Ascending aorta (tissue), 2 donors: ENCODE measurements around the gene HSFX1. TPM values are rescaled to one million over a fixed set of nuclear protein-coding genes. Genes with fewer than 3 reads are reported as not detected.

Source experiments
- DNase-seq, 2 donors: peaks; one replicate each; pipeline ENCODE4 v3.0.0-alpha.2; 2019; ENCODE audit warnings: low spot score in 2 of 2
- H3K27ac ChIP-seq, 2 donors: fragments of 200-600 bp; sonication (generic); one replicate each; pipeline ENCODE4 v1.5.1; 2016 to 2017; ENCODE audit warnings: mild to moderate bottlenecking in 1 of 2
- H3K27me3 ChIP-seq: fragments of 200-600 bp; sonication (generic); one replicate; pipeline ENCODE4 v1.5.1; 2017
- H3K36me3 ChIP-seq, 2 donors: fragments of 200-600 bp; sonication (generic); one replicate each; pipeline ENCODE4 v1.5.1; 2016
- H3K4me1 ChIP-seq, 2 donors: fragments of 200-600 bp; sonication (generic); one replicate each; pipeline ENCODE4 v1.5.1; 2016 to 2017; ENCODE audit warnings: mild to moderate bottlenecking in 1 of 2
- H3K4me3 ChIP-seq, 2 donors: fragments of 200-600 bp; sonication (generic); one replicate each; pipeline ENCODE4 v1.5.1; 2016 to 2017; ENCODE audit warnings: mild to moderate bottlenecking in 1 of 2
- H3K9me3 ChIP-seq, 2 donors: fragments of 200-600 bp; sonication (generic); one replicate each; pipeline ENCODE4 v1.5.1; 2016
- CTCF ChIP-seq, 3 experiments: fragments of 200-600 bp in 2 of 3; fragments of 450-650 bp in 1 of 3; sonication (generic) in 2 of 3; IDR thresholded peaks; one replicate each; pipeline ENCODE4 v1.5.1; 2016 to 2019; ENCODE audit warnings: antibody characterized with exemption in 3 of 3, mild to moderate bottlenecking in 1 of 3, moderate library complexity in 1 of 3
- intact Hi-C: fragments of 100-400 bp; cut with DNase I; formaldehyde crosslinking; loops from one replicate; pipeline ENCODE4 v1.15.1; 2023
- total RNA-seq: library from RNA; depleted of rRNA; stranded (reverse); fragments of >200 nt; gene quantifications from one replicate; pipeline ENCODE4 v1.1.0, GENCODE V29; 2016

HSFX1 gene
- total RNA-seq, 1 donor from 2014 or later, result 21.7 TPM

- no peak for TF ChIP-seq CTCF (IDR thresholded peaks at IDR 0.05)
- no peak for DNase-seq
- Histone ChIP-seq H3K27ac (no peak overlapping the region), H3K36me3 (no peaks in the 10 kb centered on the region), H3K27me3 (no peaks in the 10 kb centered on the region), H3K4me3 (no peak overlapping the region), H3K4me1 (no peaks in the 10 kb centered on the region), H3K9me3 (no peaks in the 10 kb centered on the region)
- intact Hi-C loops, result no loop called here
Observed at GRCh38 chrX:149799095-149799714, 25.3 kb downstream of the HSFX1 start.

- no peak for TF ChIP-seq CTCF (IDR thresholded peaks at IDR 0.05)
- no peak overlapping the region for H3K4me3 ChIP-seq
- H3K27ac ChIP-seq, result no peak overlapping the region
Observed at GRCh38 chrX:149799938-149800337, 26.1 kb downstream of the HSFX1 start.

GRCh38 chrX:149803458-149804062 lies 29.7 kb downstream of the HSFX1 start:
- no peak overlapping the region for H3K27ac ChIP-seq
- DNase-seq, result no peak
- intact Hi-C loops, result no loop called here
- no peak overlapping the region for H3K4me3 ChIP-seq
- no peaks in the 10 kb centered on the region for H3K27me3 ChIP-seq
- no peak for TF ChIP-seq CTCF (IDR thresholded peaks at IDR 0.05)
- H3K36me3 ChIP-seq, result no peaks in the 10 kb centered on the region
- H3K9me3 ChIP-seq, result no peaks in the 10 kb centered on the region
- H3K4me1 ChIP-seq, result no peaks in the 10 kb centered on the region

More at GRCh38 chrX:149799938-149800337, 26.1 kb downstream of the HSFX1 start:
- no peaks in the 10 kb centered on the region for H3K4me1 ChIP-seq
- intact Hi-C loops, result no loop called here
- no peak for DNase-seq
- no peaks in the 10 kb centered on the region for H3K27me3 ChIP-seq
- H3K9me3 ChIP-seq, result no peaks in the 10 kb centered on the region
- H3K36me3 ChIP-seq, result no peaks in the 10 kb centered on the region

GRCh38 chrX:149804102-149804501 lies 30.2 kb downstream of the HSFX1 start:
- intact Hi-C loops, result no loop called here
- Histone ChIP-seq H3K9me3 (no peaks in the 10 kb centered on the region), H3K27ac (no peak overlapping the region), H3K4me3 (no peak overlapping the region), H3K36me3 (no peaks in the 10 kb centered on the region), H3K27me3 (no peaks in the 10 kb centered on the region), H3K4me1 (no peaks in the 10 kb centered on the region)
- no peak for DNase-seq
- TF ChIP-seq CTCF (IDR thresholded peaks at IDR 0.05), result no peak

- Histone ChIP-seq H3K4me3 (no peak overlapping the region), H3K27me3 (no peaks in the 10 kb centered on the region), H3K36me3 (no peaks in the 10 kb centered on the region), H3K27ac (no peak overlapping the region), H3K4me1 (no peaks in the 10 kb centered on the region), H3K9me3 (no peaks in the 10 kb centered on the region)
- no peak for DNase-seq
- TF ChIP-seq CTCF (IDR thresholded peaks at IDR 0.05), result no peak
- intact Hi-C loops, result no loop called here
Observed at GRCh38 chrX:149807747-149808458, 34.0 kb downstream of the HSFX1 start.
